MM.1S (cell line): ENCODE results near the gene TLCD3B.

Source experiments
- DNase-seq: peaks from one replicate; pipeline ENCODE4 v3.0.0-alpha.2; 2015
- H2AFZ ChIP-seq: fragments of 300-600 bp; sonication (generic); 2 replicates; pipeline ENCODE4 v1.6.0; 2016; ENCODE audit warnings: antibody characterized with exemption, low read length
- H3F3A ChIP-seq: fragments of 300-600 bp; sonication (generic); 2 replicates; pipeline ENCODE4 v1.6.1; 2016; ENCODE audit warnings: mild to moderate bottlenecking, antibody characterized with exemption, low read length, moderate library complexity, mixed read lengths; ENCODE audit not compliant: insufficient read depth
- H3K27ac ChIP-seq: fragments of 300-600 bp; sonication (generic); 2 replicates; pipeline ENCODE4 v1.5.1; 2016; ENCODE audit warnings: mild to moderate bottlenecking, low read length
- H3K27me3 ChIP-seq: fragments of 300-600 bp; sonication (generic); replicated peaks from 2 replicates; pipeline ENCODE4 v1.6.0; 2016; ENCODE audit warnings: low read length; ENCODE audit not compliant: insufficient read depth
- H3K36me3 ChIP-seq: fragments of 300-600 bp; sonication (generic); replicated peaks from 2 replicates; pipeline ENCODE4 v1.6.1; 2016; ENCODE audit warnings: mild to moderate bottlenecking, low read length, mixed read lengths; ENCODE audit not compliant: insufficient read depth
- H3K4me1 ChIP-seq: fragments of 300-600 bp; sonication (generic); 2 replicates; pipeline ENCODE4 v1.6.1; 2016; ENCODE audit warnings: low read length, mixed read lengths
- H3K4me2 ChIP-seq: fragments of 300-600 bp; sonication (generic); 2 replicates; pipeline ENCODE4 v1.6.0; 2016; ENCODE audit warnings: low read depth, low read length
- H3K4me3 ChIP-seq: fragments of 300-600 bp; sonication (generic); 2 replicates; pipeline ENCODE4 v1.5.1; 2016; ENCODE audit warnings: low read length, mixed read lengths
- H3K79me2 ChIP-seq: fragments of 300-600 bp; sonication (generic); 2 replicates; pipeline ENCODE4 v1.6.1; 2016; ENCODE audit warnings: mixed run types, low read length, mixed read lengths
- H3K9ac ChIP-seq: fragments of 300-600 bp; sonication (generic); 2 replicates; pipeline ENCODE4 v1.6.1; 2016; ENCODE audit warnings: low read length, mixed read lengths
- H3K9me2 ChIP-seq: fragments of 300-600 bp; sonication (generic); replicated peaks from 2 replicates; pipeline ENCODE4 v1.6.1; 2016; ENCODE audit warnings: mild to moderate bottlenecking, low read length, mixed read lengths; ENCODE audit not compliant: insufficient read depth
- H3K9me3 ChIP-seq: fragments of 300-600 bp; sonication (generic); replicated peaks from 2 replicates; pipeline ENCODE4 v1.6.1; 2016; ENCODE audit warnings: mild to moderate bottlenecking, low read length, mixed read lengths; ENCODE audit not compliant: insufficient read depth
- H4K20me1 ChIP-seq: fragments of 300-600 bp; sonication (generic); 2 replicates; pipeline ENCODE4 v1.6.1; 2016; ENCODE audit warnings: mild to moderate bottlenecking, low read length, moderate library complexity, mixed read lengths; ENCODE audit not compliant: insufficient read depth
- CTCF ChIP-seq: fragments of 300-600 bp; sonication (generic); IDR thresholded peaks from 2 replicates; pipeline ENCODE4 v1.5.1; 2016; ENCODE audit warnings: antibody characterized with exemption, low read length, mixed read lengths
- EZH2 ChIP-seq: fragments of 300-600 bp; sonication (generic); optimal IDR thresholded peaks from 2 replicates; pipeline ENCODE3; 2017; ENCODE audit warnings: low read depth, mild to moderate bottlenecking, antibody characterized with exemption, low read length, mixed read lengths
- EZH2phosphoT487 ChIP-seq: fragments of 300-600 bp; sonication (generic); IDR thresholded peaks from 2 replicates; pipeline ENCODE4 v1.6.1; 2018; ENCODE audit warnings: antibody characterized with exemption, low read length

Gene TLCD3B

GRCh38 chr16:30004424-30004776 lies 26.7 kb downstream of the TLCD3B start:
- DNase-seq, result no peak
- no peaks in the 10 kb centered on the region for H3F3A ChIP-seq

GRCh38 chr16:30003670-30004423 lies 27.2 kb downstream of the TLCD3B start:
- no peaks in the 10 kb centered on the region for H3K36me3 ChIP-seq
- H4K20me1 ChIP-seq, result no peaks in the 10 kb centered on the region
- no peak overlapping the region for H3K4me3 ChIP-seq
- H3K27ac ChIP-seq, result no peak overlapping the region
- H2AFZ ChIP-seq, result no peak overlapping the region
- no peaks in the 10 kb centered on the region for H3K9me2 ChIP-seq
- no peak for TF ChIP-seq EZH2phosphoT487
- no peak for TF ChIP-seq CTCF
- TF ChIP-seq EZH2, result no peak
- no peak overlapping the region for H3K4me2 ChIP-seq
- H3K79me2 ChIP-seq, result no peaks in the 10 kb centered on the region
- no peak for DNase-seq
- H3K9me3 ChIP-seq, result no peaks in the 10 kb centered on the region
- H3K9ac ChIP-seq, result no peak overlapping the region
- H3K27me3 ChIP-seq, result peaks cover 12% of the 10 kb centered on the region; the same call in 1 of the 2 replicates
- no peaks in the 10 kb centered on the region for H3K4me1 ChIP-seq
- H3F3A ChIP-seq, result no peaks in the 10 kb centered on the region

More at GRCh38 chr16:30004424-30004776, 26.7 kb downstream of the TLCD3B start:
- Histone ChIP-seq H3K27me3 (peaks cover 18% of the 10 kb centered on the region; the same call in 1 of the 2 replicates), H3K9ac (no peak overlapping the region), H3K4me1 (no peaks in the 10 kb centered on the region), H3K36me3 (no peaks in the 10 kb centered on the region), H3K4me2 (no peak overlapping the region), H3K27ac (no peak overlapping the region), H4K20me1 (no peaks in the 10 kb centered on the region), H3K9me3 (no peaks in the 10 kb centered on the region), H3K9me2 (no peaks in the 10 kb centered on the region), H2AFZ (no peak overlapping the region), H3K79me2 (no peaks in the 10 kb centered on the region), H3K4me3 (no peak overlapping the region)
- TF ChIP-seq EZH2phosphoT487, result no peak
- TF ChIP-seq CTCF, result no peak
- no peak for TF ChIP-seq EZH2

DNA sequence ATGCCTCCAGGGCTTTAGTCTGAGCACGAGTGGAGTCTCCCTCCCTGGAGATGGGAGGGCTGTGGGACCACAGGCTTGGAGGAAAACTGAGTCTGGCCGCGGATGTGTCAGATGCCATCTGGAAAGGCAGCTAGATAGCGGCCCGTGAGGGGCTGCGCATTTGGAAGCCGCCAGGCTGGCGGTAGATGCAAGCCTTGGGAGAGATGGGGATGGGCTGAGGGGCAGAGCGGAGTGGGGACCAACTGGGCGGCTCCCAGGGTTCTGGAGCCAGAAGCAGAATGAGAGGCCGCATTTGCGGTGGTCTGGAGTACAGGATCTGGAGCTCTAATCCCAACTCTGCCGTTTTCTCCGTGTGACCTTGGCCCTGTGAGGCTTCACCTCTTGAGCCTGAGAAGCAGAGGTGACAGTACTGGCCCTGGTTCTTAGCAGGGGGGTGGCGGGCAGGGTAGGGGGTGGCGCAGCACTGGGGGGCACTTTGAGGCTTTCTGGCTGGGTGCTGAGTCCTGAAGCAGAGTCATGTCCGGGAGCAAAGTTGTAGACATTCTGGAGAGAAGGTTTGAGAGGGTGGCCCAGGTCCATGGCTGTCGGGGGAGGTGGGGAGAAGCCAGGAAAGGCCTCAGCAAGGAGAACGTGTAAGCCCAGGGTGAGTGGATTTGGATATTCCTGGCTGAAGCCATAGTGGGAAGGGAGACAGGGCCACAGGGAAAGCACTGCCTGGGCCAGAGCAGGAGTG lies 28.3 kb downstream of the TLCD3B start:
- no peak overlapping the region for H3K9ac ChIP-seq
- H3K4me2 ChIP-seq, result no peak overlapping the region
- DNase-seq, result no peak
- no peaks in the 10 kb centered on the region for H3F3A ChIP-seq
- H3K27me3 ChIP-seq, result peaks cover 5% of the 10 kb centered on the region; the same call in 1 of the 2 replicates
- H3K27ac ChIP-seq, result no peak overlapping the region
- TF ChIP-seq EZH2phosphoT487 (no peak), EZH2 (no peak), CTCF (no peak)
- no peaks in the 10 kb centered on the region for H3K9me2 ChIP-seq
- no peak overlapping the region for H3K4me3 ChIP-seq
- H3K36me3 ChIP-seq, result no peaks in the 10 kb centered on the region
- no peaks in the 10 kb centered on the region for H4K20me1 ChIP-seq
- no peak overlapping the region for H2AFZ ChIP-seq
- H3K4me1 ChIP-seq, result no peaks in the 10 kb centered on the region
- H3K79me2 ChIP-seq, result no peaks in the 10 kb centered on the region
- no peaks in the 10 kb centered on the region for H3K9me3 ChIP-seq
